ENCODE data around the gene UFSP2.

GRCh38 chr4:185370268-185370949 lies 55.4 kb downstream of the UFSP2 start:
- no peak for TF ChIP-seq CTCF (IDR thresholded peaks at IDR 0.05; ENCODE audit: low read depth, low read length, missing input control)
- no peak for TF ChIP-seq TAF1 (conservative IDR thresholded peaks at IDR 0.05)
- TF ChIP-seq ATF3 (IDR thresholded peaks at IDR 0.05): no peak
- TF ChIP-seq RAD21 (IDR thresholded peaks at IDR 0.05): no peak
- no peak for TF ChIP-seq YY1 (IDR thresholded peaks at IDR 0.05)
- no peak for TF ChIP-seq GABPA (IDR thresholded peaks at IDR 0.05 in 1 of 2, conservative IDR thresholded peaks at IDR 0.05 in 1 of 2)
- no peak for TF ChIP-seq EGR1 (IDR thresholded peaks at IDR 0.05; ENCODE audit: low read depth in 2 of 2)

Measured in liver (tissue), 3 donors.